CD14-positive monocyte (primary cell): ENCODE results near the gene DNAH14. TPM values are rescaled to one million over a fixed set of nuclear protein-coding genes. Genes with fewer than 3 reads are reported as not detected.
A peak's percentile ranks its signal among the peaks of the same experiment; 100 is the strongest.

Experiments used
- DNase-seq, 3 donors: peaks; one replicate each; pipeline ENCODE4 v3.0.0-alpha.2; 2011 to 2022
- H2AFZ ChIP-seq: 2 replicates; pipeline ENCODE4 v1.6.0; 2012; ENCODE audit warnings: mild to moderate bottlenecking, low read depth, low read length, inconsistent platforms; ENCODE audit not compliant: insufficient read depth, poor library complexity, severe bottlenecking
- H3K27ac ChIP-seq, 2 donors: 1 replicate in 1 of 2; 2 replicates in 1 of 2; pipeline ENCODE4 v1.5.1; 2012 to 2013; ENCODE audit warnings: low read length in 2 of 2, control low read depth in 1 of 2, inconsistent platforms in 1 of 2, low read depth in 1 of 2, mild to moderate bottlenecking in 1 of 2
- H3K27me3 ChIP-seq, 2 donors: one replicate each; pipeline versions ENCODE4 v1.6.0 to v1.6.1; 2011 to 2013; ENCODE audit warnings: low read length in 2 of 2; ENCODE audit not compliant: control insufficient read depth in 2 of 2, insufficient read depth in 2 of 2
- H3K36me3 ChIP-seq, 2 donors: replicated peaks in 1 of 2; 1 replicate in 1 of 2; 2 replicates in 1 of 2; pipeline versions ENCODE4 v1.5.1 to v1.6.1; 2012 to 2013; ENCODE audit warnings: low read length in 2 of 2, control low read depth in 1 of 2, inconsistent platforms in 1 of 2, mild to moderate bottlenecking in 1 of 2; ENCODE audit not compliant: insufficient read depth in 2 of 2, control insufficient read depth in 1 of 2
- H3K4me1 ChIP-seq, 2 donors: 1 replicate in 1 of 2; 2 replicates in 1 of 2; pipeline versions ENCODE4 v1.5.1 to v1.6.1; 2012 to 2013; ENCODE audit warnings: low read length in 2 of 2, control low read depth in 1 of 2, inconsistent platforms in 1 of 2, mild to moderate bottlenecking in 1 of 2, moderate library complexity in 1 of 2; ENCODE audit not compliant: insufficient read depth in 2 of 2, control insufficient read depth in 1 of 2
- H3K4me2 ChIP-seq: replicated peaks from 2 replicates; pipeline ENCODE3; 2012; ENCODE audit warnings: low read length, moderate library complexity, mild to moderate bottlenecking; ENCODE audit not compliant: poor library complexity, severe bottlenecking; ENCODE audit errors: extremely low read depth
- H3K4me3 ChIP-seq, 3 experiments: fragments of 200-600 bp in 1 of 3; sonication (generic) in 1 of 3; replicated peaks in 1 of 3; 1 replicate in 2 of 3; 2 replicates in 1 of 3; pipeline ENCODE4 v1.5.1; 2011 to 2013; ENCODE audit warnings: low read length in 3 of 3, mild to moderate bottlenecking in 3 of 3, control low read depth in 2 of 3, low read depth in 2 of 3, inconsistent platforms in 1 of 3, moderate library complexity in 1 of 3
- H3K79me2 ChIP-seq: 2 replicates; pipeline ENCODE4 v1.6.0; 2012; ENCODE audit warnings: mild to moderate bottlenecking, control low read depth, inconsistent platforms, low read length, moderate library complexity; ENCODE audit not compliant: insufficient read depth
- H3K9ac ChIP-seq: 2 replicates; pipeline ENCODE4 v1.6.0; 2017; ENCODE audit warnings: low read length, mild to moderate bottlenecking; ENCODE audit not compliant: insufficient read depth, poor library complexity, severe bottlenecking
- H3K9me3 ChIP-seq, 2 donors: replicated peaks in 1 of 2; 1 replicate in 1 of 2; 2 replicates in 1 of 2; pipeline versions ENCODE4 v1.5.1 to v1.6.1; 2012 to 2013; ENCODE audit warnings: low read length in 2 of 2, control low read depth in 1 of 2; ENCODE audit not compliant: control insufficient read depth in 1 of 2, insufficient read depth in 1 of 2
- H4K20me1 ChIP-seq: 2 replicates; pipeline ENCODE4 v1.6.0; 2012; ENCODE audit warnings: mild to moderate bottlenecking, low read length, control low read depth, moderate library complexity; ENCODE audit not compliant: insufficient read depth
- H3K27ac Mint-ChIP-seq, 7 donors: one replicate each; pipeline ENCODE4 v1.8.0; 2020; ENCODE audit warnings: mild to moderate bottlenecking in 7 of 7, mixed read lengths in 7 of 7, moderate library complexity in 6 of 7, inconsistent platforms in 2 of 7
- H3K27me3 Mint-ChIP-seq, 3 donors: one replicate each; pipeline ENCODE4 v1.8.0; 2021 to 2022; ENCODE audit warnings: low read depth in 3 of 3, mild to moderate bottlenecking in 3 of 3, mixed read lengths in 3 of 3, moderate library complexity in 3 of 3, inconsistent platforms in 1 of 3
- H3K36me3 Mint-ChIP-seq, 2 donors: one replicate each; pipeline ENCODE4 v1.8.0; 2020; ENCODE audit warnings: mixed read lengths in 2 of 2, inconsistent platforms in 1 of 2, mild to moderate bottlenecking in 1 of 2
- H3K4me1 Mint-ChIP-seq: one replicate; pipeline ENCODE4 v1.8.0; 2020; ENCODE audit warnings: mild to moderate bottlenecking, mixed read lengths
- H3K4me3 Mint-ChIP-seq, 2 donors: one replicate each; pipeline ENCODE4 v1.8.0; 2020; ENCODE audit warnings: mild to moderate bottlenecking in 2 of 2, mixed read lengths in 2 of 2, moderate library complexity in 1 of 2
- H3K9me3 Mint-ChIP-seq, 7 donors: one replicate each; pipeline ENCODE4 v1.8.0; 2020 to 2022; ENCODE audit warnings: mixed read lengths in 7 of 7, mild to moderate bottlenecking in 6 of 7, moderate library complexity in 6 of 7, inconsistent platforms in 2 of 7
- WGBS: methylation state at CpG from one replicate; pipeline ENCODE4 v1.1.5; 2013; ENCODE audit warnings: missing lambda C conversion rate; ENCODE audit not compliant: insufficient coverage; 5-methylcytosine and 5-hydroxymethylcytosine counted together
- intact Hi-C, 2 donors: fragments of 100-400 bp; cut with micrococcal nuclease; formaldehyde crosslinking; loops; one replicate each; pipeline versions ENCODE4 v1.15.0 to v1.15.1; 2023
- polyA plus RNA-seq, 3 donors: library from polyadenylated mRNA; depleted of rRNA in 1 of 3; unstranded in 2 of 3; stranded (reverse) in 1 of 3; fragments of 300-500 nt in 2 of 3; fragments of >200 nt in 1 of 3; fragmentation: Illumina TruSeq in 2 of 3; gene quantifications; 1 replicate in 2 of 3; 2 replicates in 1 of 3; pipeline ENCODE4 v1.2.3, GENCODE V29; 2012 to 2021
- TF ChIP-seq, protein P1 (sequence below): fragments of 200-600 bp; IDR thresholded peaks from one replicate; pipeline ENCODE4 v1.8.0; 2022; ENCODE audit warnings: antibody characterized with exemption, mild to moderate bottlenecking

The DNAH14 gene
- polyA plus RNA-seq, 3 donors, result 0.83 TPM; not detected in 2

DNA sequence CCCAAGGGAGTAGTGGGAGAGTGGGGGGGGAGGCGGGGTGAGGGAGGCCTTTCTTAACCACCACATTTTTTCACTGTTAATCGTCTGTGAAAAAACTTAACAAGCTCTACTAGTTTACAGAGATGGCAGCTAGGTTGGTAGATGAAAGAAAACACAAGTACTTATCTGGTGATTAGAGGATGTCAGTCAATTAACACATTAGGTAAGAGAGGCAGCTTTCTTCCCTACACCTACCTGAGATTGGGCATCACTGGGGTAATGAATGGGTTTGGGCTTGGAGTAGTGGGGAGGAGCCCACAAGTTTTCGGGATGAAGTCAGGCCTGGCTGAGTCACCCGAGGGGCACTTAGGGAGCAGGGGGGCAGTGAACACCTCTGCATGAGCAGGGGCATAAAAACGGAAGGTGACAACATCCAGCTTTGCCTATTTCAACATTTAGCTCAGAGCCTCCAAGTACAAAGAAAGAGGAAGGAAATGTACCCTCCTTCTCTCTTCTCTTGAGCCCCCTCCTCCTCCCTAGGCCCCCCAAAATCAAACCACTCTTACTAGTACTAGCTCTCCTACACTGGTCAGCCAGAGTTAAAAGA lies 495.8 kb downstream of the DNAH14 start:
- H2AFZ ChIP-seq, result no peak overlapping the region
- H3K4me3 ChIP-seq, result peak overlapping the region in 1 of 3 experiments; percentile 87
- H3K36me3 Mint-ChIP-seq, result peaks cover 14 to 16% of the 10 kb centered on the region in 2 donors
- intact Hi-C loops, result loop anchor here in 1 of 2 donors (5.0 kb wide), 2 partner anchors 42 to 577 kb away; no protein-coding TSS in a partner anchor
- no peaks in the 10 kb centered on the region for H3K9me3 ChIP-seq
- peaks cover 58 to 76% of the 10 kb centered on the region in 2 donors for H3K4me1 ChIP-seq
- no peaks in the 10 kb centered on the region for H3K27me3 ChIP-seq
- peak overlapping the region; percentile 10 for H3K9ac ChIP-seq
- TF ChIP-seq, protein P1, sequence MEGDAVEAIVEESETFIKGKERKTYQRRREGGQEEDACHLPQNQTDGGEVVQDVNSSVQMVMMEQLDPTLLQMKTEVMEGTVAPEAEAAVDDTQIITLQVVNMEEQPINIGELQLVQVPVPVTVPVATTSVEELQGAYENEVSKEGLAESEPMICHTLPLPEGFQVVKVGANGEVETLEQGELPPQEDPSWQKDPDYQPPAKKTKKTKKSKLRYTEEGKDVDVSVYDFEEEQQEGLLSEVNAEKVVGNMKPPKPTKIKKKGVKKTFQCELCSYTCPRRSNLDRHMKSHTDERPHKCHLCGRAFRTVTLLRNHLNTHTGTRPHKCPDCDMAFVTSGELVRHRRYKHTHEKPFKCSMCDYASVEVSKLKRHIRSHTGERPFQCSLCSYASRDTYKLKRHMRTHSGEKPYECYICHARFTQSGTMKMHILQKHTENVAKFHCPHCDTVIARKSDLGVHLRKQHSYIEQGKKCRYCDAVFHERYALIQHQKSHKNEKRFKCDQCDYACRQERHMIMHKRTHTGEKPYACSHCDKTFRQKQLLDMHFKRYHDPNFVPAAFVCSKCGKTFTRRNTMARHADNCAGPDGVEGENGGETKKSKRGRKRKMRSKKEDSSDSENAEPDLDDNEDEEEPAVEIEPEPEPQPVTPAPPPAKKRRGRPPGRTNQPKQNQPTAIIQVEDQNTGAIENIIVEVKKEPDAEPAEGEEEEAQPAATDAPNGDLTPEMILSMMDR, result no peak
- H4K20me1 ChIP-seq, result peaks cover 60% of the 10 kb centered on the region
- H3K27ac ChIP-seq, result peak overlapping the region; percentile 51 to 82
- WGBS, result no CpG with 5 or more reads among the region's 5 CpGs
- no peaks in the 10 kb centered on the region for H3K9me3 Mint-ChIP-seq
- peaks cover 70% of the 10 kb centered on the region for H3K4me1 Mint-ChIP-seq
- H3K4me3 Mint-ChIP-seq, result peak overlapping the region; percentile 65 to 72
- peaks cover 0 to 5% (median 0%) of the 10 kb centered on the region in 3 donors for H3K27me3 Mint-ChIP-seq
- DNase-seq, result peak in 2 of 3 donors; percentile 75 to 78
- H3K36me3 ChIP-seq, result peaks cover 7 to 10% of the 10 kb centered on the region in 2 donors
- peak overlapping the region; percentile 88 for H3K4me2 ChIP-seq
- H3K27ac Mint-ChIP-seq, result peak overlapping the region; percentile 65 to 93 (median 91)
- H3K79me2 ChIP-seq, result peaks cover 76% of the 10 kb centered on the region

DNA sequence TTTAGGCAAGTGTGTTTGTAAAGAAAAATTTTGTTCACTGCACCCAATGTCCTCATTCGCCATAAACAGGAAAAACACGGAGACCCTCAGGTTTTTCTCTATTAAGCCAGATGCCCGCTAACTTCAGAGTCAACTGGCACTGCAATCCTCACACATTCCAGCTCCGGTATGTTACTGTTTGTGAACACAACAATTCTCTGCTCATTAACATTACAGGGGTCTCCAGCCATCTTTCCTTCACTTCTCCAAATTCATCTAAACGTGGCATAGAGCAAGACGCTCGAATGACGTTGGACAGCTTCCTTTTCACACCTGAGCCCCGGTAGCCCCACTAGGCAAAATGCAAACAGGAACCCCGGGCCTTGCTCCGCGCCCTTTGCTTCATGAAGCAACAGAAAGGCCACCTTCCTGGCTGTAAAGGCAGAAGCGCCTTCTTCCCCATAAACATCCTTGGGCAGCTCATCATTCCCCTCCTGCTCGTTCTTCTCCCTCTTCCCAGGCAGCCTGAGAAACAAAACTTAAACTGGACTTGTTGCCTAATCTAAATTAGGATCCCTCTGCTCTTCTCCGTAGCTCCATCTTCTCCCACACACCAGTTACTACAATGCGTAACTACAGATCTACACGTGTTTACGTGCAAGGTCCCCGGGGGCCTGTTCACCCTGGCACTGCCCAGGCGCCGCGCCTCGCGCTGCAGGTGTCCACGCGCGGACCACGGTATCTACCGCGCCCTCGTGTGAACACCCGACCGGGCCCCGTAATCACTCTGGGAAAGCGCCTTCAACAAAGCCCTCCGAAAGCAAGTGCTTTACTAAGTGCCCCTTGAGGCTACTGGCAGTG lies 497.1 kb downstream of the DNAH14 start:
- peak overlapping the region; percentile 81 for H3K9ac ChIP-seq
- peaks cover 58 to 71% of the 10 kb centered on the region in 2 donors for H3K4me1 ChIP-seq
- intact Hi-C loops, result loop anchor here in 1 of 2 donors (5.0 kb wide), 2 partner anchors 41 to 576 kb away; no protein-coding TSS in a partner anchor
- Mint-ChIP-seq H3K36me3 (peaks cover 4 to 10% of the 10 kb centered on the region in 2 donors), H3K4me1 (peaks cover 68% of the 10 kb centered on the region), H3K4me3 (peak overlapping the region; percentile 93 to 97), H3K9me3 (peaks cover 0 to 2% (median 0%) of the 10 kb centered on the region in 7 donors), H3K27ac (peak overlapping the region; percentile 85 to 92 (median 89)), H3K27me3 (peaks cover 0 to 7% (median 0%) of the 10 kb centered on the region in 3 donors)
- no peaks in the 10 kb centered on the region for H3K27me3 ChIP-seq
- H2AFZ ChIP-seq, result peak overlapping the region; percentile 74
- WGBS, result 2% methylated on average over 36 of the region's 36 CpGs
- peak overlapping the region; percentile 60 to 82 for H3K27ac ChIP-seq
- H3K4me3 ChIP-seq, result peak overlapping the region; percentile 61 to 92 (median 87)
- peaks cover 48% of the 10 kb centered on the region for H4K20me1 ChIP-seq
- peak in 2 of 3 donors; percentile 45 to 46 for DNase-seq
- H3K36me3 ChIP-seq, result no peaks in the 10 kb centered on the region
- TF ChIP-seq, protein P1, result no peak
- H3K9me3 ChIP-seq, result no peaks in the 10 kb centered on the region
- H3K79me2 ChIP-seq, result peaks cover 63% of the 10 kb centered on the region
- peak overlapping the region; percentile 88 for H3K4me2 ChIP-seq
